HepG2 (cell line): ENCODE results near the gene CDR2L. TPM values are rescaled to one million over a fixed set of nuclear protein-coding genes. Genes with fewer than 3 reads are reported as not detected.

Experiments
- CCDC6 ChIP-seq: sonication (generic); formaldehyde crosslinking; IDR thresholded peaks from 2 replicates; pipeline ENCODE4 v1.8.1; 2022; ENCODE audit warnings: mild to moderate bottlenecking, missing genetic modification reagents, moderate library complexity
- ELF1 ChIP-seq: sonication (generic); formaldehyde crosslinking; IDR thresholded peaks from 2 replicates; pipeline ENCODE4 v1.4.0; 2020; ENCODE audit warnings: missing genetic modification reagents
- ELF4 ChIP-seq: sonication (generic); formaldehyde crosslinking; IDR thresholded peaks from 2 replicates; pipeline ENCODE4 v1.5.0; 2020; ENCODE audit warnings: missing genetic modification reagents, mild to moderate bottlenecking, moderate library complexity, borderline replicate concordance
- FOXC1 ChIP-seq: sonication (generic); formaldehyde crosslinking; IDR thresholded peaks from 2 replicates; pipeline ENCODE4 v1.8.0; 2022; ENCODE audit warnings: mild to moderate bottlenecking, missing genetic modification reagents, borderline replicate concordance
- HMGXB4 ChIP-seq, 2 experiments: sonication (generic) in 1 of 2; formaldehyde crosslinking in 1 of 2; IDR thresholded peaks; 2 replicates each; pipeline versions ENCODE4 v1.4.0 to v1.6.1; 2018 to 2020; ENCODE audit warnings: missing genetic modification reagents in 2 of 2, borderline replicate concordance in 1 of 2, low read depth in 1 of 2, mild to moderate bottlenecking in 1 of 2, missing biosample characterization in 1 of 2
- KDM1A ChIP-seq: IDR thresholded peaks from 2 replicates; pipeline ENCODE4 v1.6.1; 2016; ENCODE audit warnings: missing compliant biosample characterization
- MTA3 ChIP-seq: sonication (generic); formaldehyde crosslinking; IDR thresholded peaks from 2 replicates; pipeline ENCODE4 v1.4.0; 2020; ENCODE audit warnings: missing genetic modification reagents
- MYPOP ChIP-seq: sonication (generic); formaldehyde crosslinking; IDR thresholded peaks from 2 replicates; pipeline ENCODE4 v1.8.1; 2023; ENCODE audit warnings: mild to moderate bottlenecking, moderate library complexity, missing genetic modification reagents
- NONO ChIP-seq, 2 experiments: fragments of 450-650 bp in 1 of 2; sonication (generic) in 1 of 2; formaldehyde crosslinking in 1 of 2; IDR thresholded peaks in 1 of 2; conservative IDR thresholded peaks in 1 of 2; 2 replicates each; pipeline versions ENCODE4 v1.6.1 to v1.8.0; 2017 to 2022; ENCODE audit warnings: mild to moderate bottlenecking in 1 of 2, missing genetic modification reagents in 1 of 2, moderate library complexity in 1 of 2
- PBX3 ChIP-seq: sonication (generic); formaldehyde crosslinking; IDR thresholded peaks from 2 replicates; pipeline ENCODE4 v1.8.1; 2023; ENCODE audit warnings: missing genetic modification reagents, inconsistent platforms, borderline replicate concordance
- PHF21A ChIP-seq: sonication (generic); formaldehyde crosslinking; IDR thresholded peaks from 2 replicates; pipeline ENCODE4 v1.5.0; 2020; ENCODE audit warnings: mild to moderate bottlenecking, missing genetic modification reagents
- RBM22 ChIP-seq: fragments of 200-400 bp; formaldehyde crosslinking; optimal IDR thresholded peaks from 2 replicates; pipeline ENCODE3; 2017; ENCODE audit warnings: mild to moderate bottlenecking, low read length, moderate library complexity
- SALL1 ChIP-seq: sonication (generic); formaldehyde crosslinking; IDR thresholded peaks from 2 replicates; pipeline ENCODE4 v1.8.0; 2022; ENCODE audit warnings: mild to moderate bottlenecking, missing genetic modification reagents
- SAP130 ChIP-seq: IDR thresholded peaks from 2 replicates; pipeline ENCODE4 v1.6.1; 2016; ENCODE audit warnings: low read depth
- SMAD3 ChIP-seq: sonication (generic); formaldehyde crosslinking; IDR thresholded peaks from 2 replicates; pipeline ENCODE4 v1.4.0; 2020; ENCODE audit warnings: missing genetic modification reagents
- ZBTB42 ChIP-seq: sonication (generic); formaldehyde crosslinking; IDR thresholded peaks from 2 replicates; pipeline ENCODE4 v1.5.0; 2020; ENCODE audit warnings: mild to moderate bottlenecking, missing genetic modification reagents
- ZBTB7A ChIP-seq: sonication (generic); formaldehyde crosslinking; IDR thresholded peaks from 2 replicates; pipeline ENCODE4 v1.8.0; 2022; ENCODE audit warnings: mild to moderate bottlenecking, missing genetic modification reagents
- ZNF121 ChIP-seq: sonication (generic); formaldehyde crosslinking; IDR thresholded peaks from 2 replicates; pipeline ENCODE4 v1.5.0; 2020; ENCODE audit warnings: mild to moderate bottlenecking, missing genetic modification reagents
- ZNF256 ChIP-seq: sonication (generic); formaldehyde crosslinking; conservative IDR thresholded peaks from 2 replicates; pipeline ENCODE4 v1.4.0; 2020; ENCODE audit warnings: missing genetic modification reagents
- ZNF362 ChIP-seq: sonication (generic); formaldehyde crosslinking; IDR thresholded peaks from 2 replicates; pipeline ENCODE4 v1.4.0; 2020; ENCODE audit warnings: missing genetic modification reagents, mild to moderate bottlenecking, borderline replicate concordance
- ZNF44 ChIP-seq: sonication (generic); formaldehyde crosslinking; IDR thresholded peaks from 2 replicates; pipeline ENCODE4 v1.5.1; 2020; ENCODE audit warnings: mild to moderate bottlenecking, missing genetic modification reagents
- ZNF484 ChIP-seq: sonication (generic); formaldehyde crosslinking; IDR thresholded peaks from 2 replicates; pipeline ENCODE4 v1.5.1; 2020; ENCODE audit warnings: mild to moderate bottlenecking, low read depth, missing genetic modification reagents, borderline replicate concordance
- ZNF563 ChIP-seq: sonication (generic); formaldehyde crosslinking; IDR thresholded peaks from 2 replicates; pipeline ENCODE4 v1.8.0; 2022; ENCODE audit warnings: mild to moderate bottlenecking, moderate library complexity, missing genetic modification reagents
- ZNF746 ChIP-seq: sonication (generic); formaldehyde crosslinking; IDR thresholded peaks from 2 replicates; pipeline ENCODE4 v1.8.0; 2022; ENCODE audit warnings: mild to moderate bottlenecking, missing genetic modification reagents
- ZNF790 ChIP-seq: sonication (generic); formaldehyde crosslinking; IDR thresholded peaks from 2 replicates; pipeline ENCODE4 v1.8.0; 2022; ENCODE audit warnings: missing genetic modification reagents, mild to moderate bottlenecking, borderline replicate concordance
- polyA plus RNA-seq, 8 experiments: library from polyadenylated mRNA; depleted of rRNA in 3 of 8; stranded (reverse) in 7 of 8; unstranded in 1 of 8; fragments of >200 nt; fragmentation: Illumina TruSeq in 4 of 8; extraction: Trizol in 4 of 8; gene quantifications; 2 replicates each; pipeline versions ENCODE4 v1.2.1 to v1.2.3, GENCODE V29; 2011 to 2016; ENCODE audit warnings: low read depth in 4 of 8, missing spikeins in 1 of 8, mixed read lengths in 1 of 8; ENCODE audit not compliant: insufficient read depth in 1 of 8
- total RNA-seq, 5 experiments: library from RNA; depleted of rRNA; stranded (reverse); fragments of >200 nt; fragmentation: Illumina TruSeq; extraction: Trizol; gene quantifications; 2 replicates each; pipeline ENCODE4 v1.2.3, GENCODE V29; 2016; ENCODE audit warnings: low read depth in 1 of 5

The CDR2L gene
- total and polyA plus RNA-seq, 2 of the 13 experiments (the other 11 are each of a cell fraction or from before 2014, with no cell fraction given), result 1.9 to 2.1 TPM

GRCh38 chr17:74960570-74961342 is 26.7 kb upstream of the CDR2L start (continued):
- TF ChIP-seq ZBTB42 (CRISPR knock-in tag) (0 out of 2 replicates have a peak, but pooled peaks have one; percentile 46), CCDC6 (CRISPR knock-in tag) (peak; percentile 80; the same call in 1 of the 2 replicates), PHF21A (CRISPR knock-in tag) (no peak; the same call in 1 of the 2 replicates), PBX3 (CRISPR knock-in tag) (no peak), MYPOP (CRISPR knock-in tag) (peak; percentile 56; the same call in 1 of the 2 replicates), MTA3 (CRISPR knock-in tag) (no peak), NONO (IDR thresholded peaks at IDR 0.05) (no peak), NONO (CRISPR knock-in tag; conservative IDR thresholded peaks at IDR 0.05) (peak; percentile 60; the same call in 1 of the 2 replicates), FOXC1 (peak; percentile 88; the same call in 1 of the 2 replicates), KDM1A (CRISPR knock-in tag) (no peak), SAP130 (CRISPR knock-in tag) (peak; percentile 57), ZBTB7A (no peak; the same call in 1 of the 2 replicates), ZNF362 (no peak), ZNF563 (CRISPR knock-in tag) (0 out of 2 replicates have a peak, but pooled peaks have one; percentile 12), ZNF746 (no peak), ZNF256 (no peak; the same call in 1 of the 2 replicates), ELF4 (CRISPR knock-in tag) (no peak), ZNF790 (CRISPR knock-in tag) (no peak), SMAD3 (peak; percentile 61; the same call in 1 of the 2 replicates), ZNF484 (CRISPR knock-in tag) (0 out of 2 replicates have a peak, but pooled peaks have one; percentile 84), HMGXB4 (CRISPR knock-in tag; IDR thresholded peaks at IDR 0.05; ENCODE audit: borderline replicate concordance in 1 of 2, low read depth in 1 of 2) (peak; percentile 71 to 83), ZNF44 (CRISPR knock-in tag) (no peak), RBM22 (no peak), ZNF121 (no peak), SALL1 (CRISPR knock-in tag) (peak; percentile 85), ELF1 (no peak)
